Fibroblast of lung (primary cell): Measurements from ENCODE around the gene TMTC2. TPM values are rescaled to one million over a fixed set of nuclear protein-coding genes. Genes with fewer than 3 reads are reported as not detected.

Source experiments
- DNase-seq, 2 donors: peaks; one replicate each; pipeline versions ENCODE4 v3.0.0 to v3.0.0-alpha.2; 2010; ENCODE audit warnings: low read depth in 2 of 2
- H2AFZ ChIP-seq: 2 replicates; pipeline ENCODE4 v1.5.1; 2012; ENCODE audit warnings: low read length, control low read depth, inconsistent platforms
- H3K27ac ChIP-seq: 2 replicates; pipeline ENCODE4 v1.5.1; 2011; ENCODE audit warnings: low read length, control low read depth; ENCODE audit not compliant: insufficient read depth
- H3K27me3 ChIP-seq: 2 replicates; pipeline ENCODE4 v1.5.1; 2011; ENCODE audit warnings: mild to moderate bottlenecking, low read length; ENCODE audit not compliant: control insufficient read depth, insufficient read depth
- H3K36me3 ChIP-seq: 2 replicates; pipeline ENCODE4 v1.5.1; 2011; ENCODE audit warnings: low read length; ENCODE audit not compliant: control insufficient read depth, insufficient read depth
- H3K4me1 ChIP-seq: 2 replicates; pipeline ENCODE4 v1.5.1; 2011; ENCODE audit warnings: low read length; ENCODE audit not compliant: control insufficient read depth, insufficient read depth; ENCODE audit errors: extremely low read depth
- H3K4me2 ChIP-seq: 2 replicates; pipeline ENCODE4 v1.5.1; 2011; ENCODE audit warnings: low read length, control low read depth; ENCODE audit not compliant: insufficient read depth; ENCODE audit errors: extremely low read depth
- H3K4me3 ChIP-seq, 4 experiments: fragments of 200-600 bp in 1 of 4; sonication (generic) in 1 of 4; replicated peaks in 1 of 4; 2 replicates each; pipeline ENCODE4 v1.5.1; 2011 to 2016; ENCODE audit warnings: low read length in 4 of 4, low read depth in 3 of 4, mild to moderate bottlenecking in 3 of 4, control low read depth in 2 of 4, inconsistent platforms in 1 of 4, mixed read lengths in 1 of 4; ENCODE audit not compliant: insufficient read depth in 1 of 4; ENCODE audit errors: control extremely low read depth in 1 of 4
- H3K79me2 ChIP-seq: 2 replicates; pipeline ENCODE4 v1.5.1; 2012; ENCODE audit warnings: mild to moderate bottlenecking, low read length, inconsistent platforms; ENCODE audit not compliant: control insufficient read depth, insufficient read depth
- H3K9ac ChIP-seq: 2 replicates; pipeline ENCODE4 v1.5.1; 2011; ENCODE audit warnings: mild to moderate bottlenecking, low read length, control low read depth; ENCODE audit not compliant: insufficient read depth
- H3K9me3 ChIP-seq: 2 replicates; pipeline ENCODE4 v1.5.1; 2012; ENCODE audit warnings: low read depth, low read length; ENCODE audit not compliant: control insufficient read depth, insufficient read depth
- H4K20me1 ChIP-seq: 2 replicates; pipeline ENCODE4 v1.5.1; 2011; ENCODE audit warnings: low read length; ENCODE audit not compliant: control insufficient read depth, insufficient read depth; ENCODE audit errors: extremely low read depth
- EZH2 ChIP-seq: IDR thresholded peaks from 2 replicates; pipeline ENCODE4 v1.5.1; 2012; ENCODE audit warnings: low read length, control low read depth, mild to moderate bottlenecking; ENCODE audit errors: missing control alignments
- polyA plus RNA-seq, 2 donors: library from polyadenylated mRNA; depleted of rRNA in 1 of 2; stranded (reverse) in 1 of 2; unstranded in 1 of 2; fragments of >200 nt; gene quantifications; 2 replicates each; pipeline ENCODE4 v1.2.1, GENCODE V29; 2011 to 2012; ENCODE audit warnings: missing spikeins in 1 of 2
- total RNA-seq: library from RNA; depleted of rRNA; stranded (reverse); fragments of >200 nt; gene quantifications from 2 replicates; pipeline ENCODE4 v1.2.1, GENCODE V29; 2014
- TF ChIP-seq, protein P1 (sequence below), 2 donors: IDR thresholded peaks in 1 of 2; conservative IDR thresholded peaks in 1 of 2; 1 replicate in 1 of 2; 2 replicates in 1 of 2; pipeline ENCODE4 v1.5.1; 2011 to 2012; ENCODE audit warnings: low read length in 2 of 2, control low read depth in 1 of 2, inconsistent platforms in 1 of 2, low read depth in 1 of 2, mild to moderate bottlenecking in 1 of 2

The TMTC2 gene
- total and polyA plus RNA-seq, 2 donors (not counting 1 experiment from before 2014, with no cell fraction given): 3.5 to 9.7 TPM

DNA sequence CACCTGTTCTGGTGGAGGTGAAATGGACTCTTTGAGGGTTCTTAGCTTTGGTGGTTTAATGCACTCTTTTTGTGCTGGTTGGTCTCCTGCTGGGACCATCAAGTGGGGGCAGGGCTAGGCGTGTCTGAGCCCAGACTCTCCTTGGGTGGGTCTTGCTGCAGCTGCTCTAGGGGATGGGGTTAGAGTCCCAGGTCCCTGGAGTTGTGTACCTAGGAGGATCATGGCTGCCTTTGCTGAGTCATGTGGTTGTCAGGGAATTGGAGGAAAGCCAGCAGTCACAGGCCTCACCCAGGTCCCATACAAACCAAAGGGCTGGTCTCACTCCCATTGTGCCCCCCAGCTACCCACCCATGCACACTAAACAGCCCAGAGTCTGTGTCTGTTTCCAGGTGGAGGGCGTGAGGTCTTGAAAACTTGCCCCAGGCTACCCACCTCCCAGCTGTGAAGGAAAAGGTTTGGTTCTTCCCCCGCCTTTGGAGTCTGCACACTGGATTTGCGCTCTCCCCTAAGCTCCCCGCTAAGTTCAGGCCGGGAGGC lies 387.7 kb downstream of the TMTC2 start:
- Histone ChIP-seq H3K9me3 (no peaks in the 10 kb centered on the region), H3K27me3 (no peaks in the 10 kb centered on the region), H3K79me2 (no peaks in the 10 kb centered on the region), H3K27ac (no peak overlapping the region), H3K4me1 (no peaks in the 10 kb centered on the region), H4K20me1 (no peaks in the 10 kb centered on the region), H3K4me2 (no peak overlapping the region), H3K4me3 (no peak overlapping the region), H2AFZ (no peak overlapping the region), H3K9ac (no peak overlapping the region), H3K36me3 (no peaks in the 10 kb centered on the region)
- TF ChIP-seq, protein P1, sequence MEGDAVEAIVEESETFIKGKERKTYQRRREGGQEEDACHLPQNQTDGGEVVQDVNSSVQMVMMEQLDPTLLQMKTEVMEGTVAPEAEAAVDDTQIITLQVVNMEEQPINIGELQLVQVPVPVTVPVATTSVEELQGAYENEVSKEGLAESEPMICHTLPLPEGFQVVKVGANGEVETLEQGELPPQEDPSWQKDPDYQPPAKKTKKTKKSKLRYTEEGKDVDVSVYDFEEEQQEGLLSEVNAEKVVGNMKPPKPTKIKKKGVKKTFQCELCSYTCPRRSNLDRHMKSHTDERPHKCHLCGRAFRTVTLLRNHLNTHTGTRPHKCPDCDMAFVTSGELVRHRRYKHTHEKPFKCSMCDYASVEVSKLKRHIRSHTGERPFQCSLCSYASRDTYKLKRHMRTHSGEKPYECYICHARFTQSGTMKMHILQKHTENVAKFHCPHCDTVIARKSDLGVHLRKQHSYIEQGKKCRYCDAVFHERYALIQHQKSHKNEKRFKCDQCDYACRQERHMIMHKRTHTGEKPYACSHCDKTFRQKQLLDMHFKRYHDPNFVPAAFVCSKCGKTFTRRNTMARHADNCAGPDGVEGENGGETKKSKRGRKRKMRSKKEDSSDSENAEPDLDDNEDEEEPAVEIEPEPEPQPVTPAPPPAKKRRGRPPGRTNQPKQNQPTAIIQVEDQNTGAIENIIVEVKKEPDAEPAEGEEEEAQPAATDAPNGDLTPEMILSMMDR (conservative IDR thresholded peaks at IDR 0.05 in 1 of 2, IDR thresholded peaks at IDR 0.05 in 1 of 2; ENCODE audit: low read depth in 1 of 2, low read length in 2 of 2): no peak
- no peak for TF ChIP-seq EZH2
- no peak for DNase-seq

DNA sequence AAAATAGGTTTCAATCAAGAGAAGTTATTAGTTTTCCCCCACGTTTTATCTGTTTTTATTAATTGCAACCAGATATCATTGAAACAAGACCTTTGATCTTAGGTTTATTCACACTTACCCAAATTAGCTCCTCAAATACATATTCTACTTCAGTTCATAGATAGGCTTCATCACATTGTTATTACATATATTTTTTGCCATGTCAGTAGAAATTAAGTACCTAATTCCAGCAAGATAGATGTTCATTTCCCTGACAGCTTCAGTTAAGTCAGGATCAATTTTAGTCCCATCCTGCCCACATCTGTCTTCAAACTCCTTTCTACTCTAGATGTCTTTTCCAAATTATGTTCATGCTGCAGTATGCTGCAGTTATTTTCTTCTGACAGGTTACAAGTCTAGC lies 388.8 kb downstream of the TMTC2 start:
- no peaks in the 10 kb centered on the region for H4K20me1 ChIP-seq
- H3K27me3 ChIP-seq: no peaks in the 10 kb centered on the region
- no peak overlapping the region for H3K9ac ChIP-seq
- no peaks in the 10 kb centered on the region for H3K4me1 ChIP-seq
- H3K79me2 ChIP-seq: no peaks in the 10 kb centered on the region
- no peak overlapping the region for H3K4me2 ChIP-seq
- H3K36me3 ChIP-seq: no peaks in the 10 kb centered on the region
- no peaks in the 10 kb centered on the region for H3K9me3 ChIP-seq
- no peak overlapping the region for H3K4me3 ChIP-seq
- no peak overlapping the region for H2AFZ ChIP-seq
- no peak for TF ChIP-seq EZH2
- TF ChIP-seq, protein P1 (conservative IDR thresholded peaks at IDR 0.05 in 1 of 2, IDR thresholded peaks at IDR 0.05 in 1 of 2; ENCODE audit: low read depth in 1 of 2, low read length in 2 of 2): no peak
- no peak for DNase-seq
- H3K27ac ChIP-seq: no peak overlapping the region

DNA sequence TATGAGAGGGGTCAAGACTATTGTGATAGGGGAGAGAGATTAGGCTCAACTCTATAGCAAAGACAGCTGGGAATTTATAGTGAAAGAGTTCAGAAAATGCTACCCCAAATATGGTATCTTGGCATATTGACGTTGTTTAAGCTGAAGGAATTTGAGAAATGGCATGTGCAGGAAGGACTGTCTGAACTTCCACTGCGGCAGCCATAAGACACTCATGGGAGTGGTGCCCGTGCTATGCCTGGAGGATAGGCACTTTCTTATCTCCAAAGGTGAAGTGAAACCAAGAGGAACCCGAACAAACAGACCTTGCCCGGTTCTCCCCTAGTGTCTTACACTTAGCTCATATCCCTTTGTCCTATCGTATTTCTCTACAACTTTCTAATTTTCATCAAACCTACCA lies 390.3 kb downstream of the TMTC2 start:
- TF ChIP-seq, protein P1 (conservative IDR thresholded peaks at IDR 0.05 in 1 of 2, IDR thresholded peaks at IDR 0.05 in 1 of 2; ENCODE audit: low read depth in 1 of 2, low read length in 2 of 2): no peak
- no peak for TF ChIP-seq EZH2
- Histone ChIP-seq H4K20me1 (no peaks in the 10 kb centered on the region), H3K4me1 (no peaks in the 10 kb centered on the region), H2AFZ (no peak overlapping the region), H3K27ac (no peak overlapping the region), H3K79me2 (no peaks in the 10 kb centered on the region), H3K4me2 (no peak overlapping the region), H3K36me3 (no peaks in the 10 kb centered on the region), H3K9me3 (no peaks in the 10 kb centered on the region), H3K9ac (no peak overlapping the region), H3K4me3 (no peak overlapping the region), H3K27me3 (no peaks in the 10 kb centered on the region)
- no peak for DNase-seq
